Ishikawa (cell line): Measurements from ENCODE around the gene GNPTG.

Experiments used
- CEBPB ChIP-seq: IDR thresholded peaks from 2 replicates; pipeline ENCODE4 v1.6.1; 2012
- CREB1 ChIP-seq: IDR thresholded peaks from 2 replicates; pipeline ENCODE4 v1.6.1; 2012; ENCODE audit warnings: low read depth
- EGR1 ChIP-seq: IDR thresholded peaks from 2 replicates; pipeline ENCODE4 v1.6.1; 2012
- EP300 ChIP-seq: IDR thresholded peaks from 2 replicates; pipeline ENCODE4 v1.6.1; 2012; ENCODE audit warnings: borderline replicate concordance
- FOXM1 ChIP-seq: IDR thresholded peaks from 2 replicates; pipeline ENCODE4 v1.6.1; 2012; ENCODE audit warnings: low read depth, borderline replicate concordance
- NFIC ChIP-seq: IDR thresholded peaks from 2 replicates; pipeline ENCODE4 v1.6.1; 2012
- RAD21 ChIP-seq: IDR thresholded peaks from 2 replicates; pipeline ENCODE4 v1.6.1; 2012; ENCODE audit warnings: low read depth
- TAF1 ChIP-seq: IDR thresholded peaks from 2 replicates; pipeline ENCODE4 v1.6.1; 2012; ENCODE audit warnings: low read depth, mild to moderate bottlenecking
- TEAD4 ChIP-seq: IDR thresholded peaks from 2 replicates; pipeline ENCODE4 v1.6.1; 2012
- YY1 ChIP-seq: IDR thresholded peaks from 2 replicates; pipeline ENCODE4 v1.6.1; 2012; ENCODE audit warnings: low read depth
- TF ChIP-seq, protein P1 (sequence below): IDR thresholded peaks from 2 replicates; pipeline ENCODE4 v1.6.1; 2012
- TF ChIP-seq, protein P2 (sequence below): IDR thresholded peaks from 2 replicates; pipeline ENCODE4 v1.6.1; 2012; ENCODE audit warnings: low read depth, mild to moderate bottlenecking
- TF ChIP-seq, protein P3 (sequence below): IDR thresholded peaks from 2 replicates; pipeline ENCODE4 v1.6.1; 2012

DNA sequence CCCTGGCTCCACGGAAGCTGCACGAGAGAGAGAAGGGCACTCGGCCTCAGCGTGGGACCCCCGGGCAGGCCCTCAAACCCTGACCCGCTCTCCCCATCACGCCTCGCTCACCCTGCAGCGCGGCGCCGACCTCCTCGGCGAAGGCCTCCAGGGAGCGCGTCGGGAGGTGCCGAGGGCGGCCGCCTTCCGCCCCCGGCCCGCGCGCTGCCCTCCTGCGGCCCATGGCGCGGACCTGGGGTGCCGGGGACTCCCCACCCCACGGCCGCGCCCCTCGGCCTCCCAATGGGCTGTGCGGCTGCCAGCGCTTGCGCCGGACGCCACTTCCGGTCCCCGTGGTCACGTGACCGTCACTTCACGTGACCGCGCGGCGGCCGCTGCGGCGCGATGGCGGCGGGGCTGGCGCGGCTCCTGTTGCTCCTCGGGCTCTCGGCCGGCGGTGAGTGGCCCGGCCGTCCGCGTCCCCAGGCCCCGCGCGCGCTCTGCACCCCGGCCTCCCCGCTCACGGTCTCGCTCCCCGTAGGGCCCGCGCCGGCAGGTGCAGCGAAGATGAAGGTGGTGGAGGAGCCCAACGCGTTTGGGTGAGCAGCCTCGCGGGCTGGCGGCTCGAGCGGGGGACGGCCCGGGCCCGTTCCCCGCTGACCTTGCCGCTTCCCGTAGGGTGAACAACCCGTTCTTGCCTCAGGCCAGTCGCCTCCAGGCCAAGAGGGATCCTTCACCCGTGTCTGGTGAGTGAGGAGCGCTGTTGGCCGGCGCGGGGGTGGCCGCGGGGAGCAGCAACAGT, at the start of gene GNPTG, which contains the start of gene TSR3:
- TF ChIP-seq RAD21 (no peak), TAF1 (peak; percentile 88; the same call in 1 of the 2 replicates), EP300 (peak; percentile 74), YY1 (peak; percentile 98), EGR1 (peak; percentile 37; the same call in 1 of the 2 replicates), CEBPB (no peak; the same call in 1 of the 2 replicates), TEAD4 (no peak), FOXM1 (no peak), CREB1 (no peak), NFIC (no peak; the same call in 1 of the 2 replicates)
- TF ChIP-seq, protein P1, sequence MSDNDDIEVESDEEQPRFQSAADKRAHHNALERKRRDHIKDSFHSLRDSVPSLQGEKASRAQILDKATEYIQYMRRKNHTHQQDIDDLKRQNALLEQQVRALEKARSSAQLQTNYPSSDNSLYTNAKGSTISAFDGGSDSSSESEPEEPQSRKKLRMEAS = peak; percentile 49; the same call in 1 of the 2 replicates
- TF ChIP-seq, protein P2, sequence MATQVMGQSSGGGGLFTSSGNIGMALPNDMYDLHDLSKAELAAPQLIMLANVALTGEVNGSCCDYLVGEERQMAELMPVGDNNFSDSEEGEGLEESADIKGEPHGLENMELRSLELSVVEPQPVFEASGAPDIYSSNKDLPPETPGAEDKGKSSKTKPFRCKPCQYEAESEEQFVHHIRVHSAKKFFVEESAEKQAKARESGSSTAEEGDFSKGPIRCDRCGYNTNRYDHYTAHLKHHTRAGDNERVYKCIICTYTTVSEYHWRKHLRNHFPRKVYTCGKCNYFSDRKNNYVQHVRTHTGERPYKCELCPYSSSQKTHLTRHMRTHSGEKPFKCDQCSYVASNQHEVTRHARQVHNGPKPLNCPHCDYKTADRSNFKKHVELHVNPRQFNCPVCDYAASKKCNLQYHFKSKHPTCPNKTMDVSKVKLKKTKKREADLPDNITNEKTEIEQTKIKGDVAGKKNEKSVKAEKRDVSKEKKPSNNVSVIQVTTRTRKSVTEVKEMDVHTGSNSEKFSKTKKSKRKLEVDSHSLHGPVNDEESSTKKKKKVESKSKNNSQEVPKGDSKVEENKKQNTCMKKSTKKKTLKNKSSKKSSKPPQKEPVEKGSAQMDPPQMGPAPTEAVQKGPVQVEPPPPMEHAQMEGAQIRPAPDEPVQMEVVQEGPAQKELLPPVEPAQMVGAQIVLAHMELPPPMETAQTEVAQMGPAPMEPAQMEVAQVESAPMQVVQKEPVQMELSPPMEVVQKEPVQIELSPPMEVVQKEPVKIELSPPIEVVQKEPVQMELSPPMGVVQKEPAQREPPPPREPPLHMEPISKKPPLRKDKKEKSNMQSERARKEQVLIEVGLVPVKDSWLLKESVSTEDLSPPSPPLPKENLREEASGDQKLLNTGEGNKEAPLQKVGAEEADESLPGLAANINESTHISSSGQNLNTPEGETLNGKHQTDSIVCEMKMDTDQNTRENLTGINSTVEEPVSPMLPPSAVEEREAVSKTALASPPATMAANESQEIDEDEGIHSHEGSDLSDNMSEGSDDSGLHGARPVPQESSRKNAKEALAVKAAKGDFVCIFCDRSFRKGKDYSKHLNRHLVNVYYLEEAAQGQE = no peak
- TF ChIP-seq, protein P3, sequence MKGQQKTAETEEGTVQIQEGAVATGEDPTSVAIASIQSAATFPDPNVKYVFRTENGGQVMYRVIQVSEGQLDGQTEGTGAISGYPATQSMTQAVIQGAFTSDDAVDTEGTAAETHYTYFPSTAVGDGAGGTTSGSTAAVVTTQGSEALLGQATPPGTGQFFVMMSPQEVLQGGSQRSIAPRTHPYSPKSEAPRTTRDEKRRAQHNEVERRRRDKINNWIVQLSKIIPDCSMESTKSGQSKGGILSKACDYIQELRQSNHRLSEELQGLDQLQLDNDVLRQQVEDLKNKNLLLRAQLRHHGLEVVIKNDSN = peak; percentile 98
